Omental fat pad (tissue), 4 donors: ENCODE results near the gene ARL6IP4. TPM values are rescaled to one million over a fixed set of nuclear protein-coding genes. Genes with fewer than 3 reads are reported as not detected.

Experiments used
- ATAC-seq: fragments of 150-250 bp; one replicate; pipeline ENCODE4 v1.9.1; 2016; ENCODE audit warnings: mild to moderate bottlenecking, moderate library complexity; ENCODE audit not compliant: low FRiP score
- DNase-seq: peaks from one replicate; pipeline ENCODE4 v3.0.0-alpha.2; 2019; ENCODE audit warnings: low spot score
- CTCF ChIP-seq, 3 donors: fragments of 450-650 bp; IDR thresholded peaks; one replicate each; pipeline ENCODE4 v1.5.1; 2016 to 2017; ENCODE audit warnings: antibody characterized with exemption in 3 of 3, mild to moderate bottlenecking in 3 of 3, moderate library complexity in 2 of 3
- small RNA-seq: library from RNA; depleted of rRNA; stranded (forward); fragments of <200 nt; gene quantifications from one replicate; pipeline ENCODE3, GENCODE V24; 2016
- total RNA-seq, 4 donors: library from RNA; depleted of rRNA; stranded (reverse); fragments of >200 nt; gene quantifications; one replicate each; pipeline ENCODE4 v1.1.0, GENCODE V29; 2016

The ARL6IP4 gene
- total RNA-seq, 4 donors from 2014 or later: 146 to 241 (median 189) TPM

GRCh38 chr12:123026094-123026853 lies 45.8 kb downstream of the ARL6IP4 start:
- ATAC-seq (no peak), DNase-seq (no peak)
- TF ChIP-seq CTCF (IDR thresholded peaks at IDR 0.05): no peak

GRCh38 chr12:123027726-123028445 lies 47.4 kb downstream of the ARL6IP4 start:
- TF ChIP-seq CTCF (IDR thresholded peaks at IDR 0.05): no peak
- no peak for ATAC-seq
- DNase-seq: no peak

GRCh38 chr12:123028475-123028874 lies 48.0 kb downstream of the ARL6IP4 start:
- ATAC-seq: no peak
- DNase-seq: no peak
- TF ChIP-seq CTCF (IDR thresholded peaks at IDR 0.05): no peak

- TF ChIP-seq CTCF (IDR thresholded peaks at IDR 0.05): no peak
- ATAC-seq (no peak), DNase-seq (no peak)
These were observed 49.1 kb downstream of the ARL6IP4 start for GRCh38 chr12:123029550-123029949.

GRCh38 chr12:123030686-123031085 lies 50.2 kb downstream of the ARL6IP4 start:
- no peak for TF ChIP-seq CTCF (IDR thresholded peaks at IDR 0.05)
- DNase-seq (no peak), ATAC-seq (no peak)

- ATAC-seq: no peak
- no peak for DNase-seq
- no peak for TF ChIP-seq CTCF (IDR thresholded peaks at IDR 0.05)
These were observed 50.8 kb downstream of the ARL6IP4 start for GRCh38 chr12:123031171-123031845.

Small RNA genes lying within 50 kb of the gene (small RNA-seq; reads per million reads assigned to genes)
- gene ARL6IP4: not detected
- not detected for gene MIR4304

Other genes starting within 250 kb of the ARL6IP4 start
- gene HCAR1, start 249.8 kb upstream of the ARL6IP4 start, total RNA-seq: 10 to 100 TPM in 2 of 4 donors, 1 to 10 TPM in 2; 4.2 to 17.3 (median 9.9) TPM
- gene DENR, start 227.9 kb upstream of the ARL6IP4 start, total RNA-seq: 10 to 100 TPM; 18.2 to 26.5 (median 22.2) TPM
- 1 to 10 TPM in 2 of 4 donors, under 1 TPM in 2; 0.72 to 1.4 (median 1.1) TPM for gene CCDC62, start 206.1 kb upstream of the ARL6IP4 start, total RNA-seq
- 10 to 100 TPM; 11.4 to 65.6 (median 22.2) TPM for gene HIP1R, start 145.2 kb upstream of the ARL6IP4 start, total RNA-seq
- gene VPS37B, start 84.6 kb upstream of the ARL6IP4 start, total RNA-seq: 10 to 100 TPM; 20.7 to 45.0 (median 35.2) TPM
- 1 to 10 TPM; 1.3 to 4.7 (median 2.7) TPM for gene ABCB9, start 14.2 kb upstream of the ARL6IP4 start, total RNA-seq
- 10 to 100 TPM in 1 of 4 donors, 1 to 10 TPM in 3; 3.1 to 13.9 (median 6.2) TPM for gene OGFOD2, start 5.4 kb upstream of the ARL6IP4 start, total RNA-seq
- 10 to 100 TPM in 3 of 4 donors, 1 to 10 TPM in 1; 2.8 to 19.5 (median 14.2) TPM for gene PITPNM2, start 170.4 kb downstream of the ARL6IP4 start, total RNA-seq